DLD1 (cell line): ENCODE measurements around the gene RAD21L1.

Source experiments
- in situ Hi-C: cut with HindIII; loops from 2 replicates; pipeline ENCODE4 v1.10.0; 2017; ENCODE audit warnings: low sequenced_read_pairs

Gene RAD21L1

DNA sequence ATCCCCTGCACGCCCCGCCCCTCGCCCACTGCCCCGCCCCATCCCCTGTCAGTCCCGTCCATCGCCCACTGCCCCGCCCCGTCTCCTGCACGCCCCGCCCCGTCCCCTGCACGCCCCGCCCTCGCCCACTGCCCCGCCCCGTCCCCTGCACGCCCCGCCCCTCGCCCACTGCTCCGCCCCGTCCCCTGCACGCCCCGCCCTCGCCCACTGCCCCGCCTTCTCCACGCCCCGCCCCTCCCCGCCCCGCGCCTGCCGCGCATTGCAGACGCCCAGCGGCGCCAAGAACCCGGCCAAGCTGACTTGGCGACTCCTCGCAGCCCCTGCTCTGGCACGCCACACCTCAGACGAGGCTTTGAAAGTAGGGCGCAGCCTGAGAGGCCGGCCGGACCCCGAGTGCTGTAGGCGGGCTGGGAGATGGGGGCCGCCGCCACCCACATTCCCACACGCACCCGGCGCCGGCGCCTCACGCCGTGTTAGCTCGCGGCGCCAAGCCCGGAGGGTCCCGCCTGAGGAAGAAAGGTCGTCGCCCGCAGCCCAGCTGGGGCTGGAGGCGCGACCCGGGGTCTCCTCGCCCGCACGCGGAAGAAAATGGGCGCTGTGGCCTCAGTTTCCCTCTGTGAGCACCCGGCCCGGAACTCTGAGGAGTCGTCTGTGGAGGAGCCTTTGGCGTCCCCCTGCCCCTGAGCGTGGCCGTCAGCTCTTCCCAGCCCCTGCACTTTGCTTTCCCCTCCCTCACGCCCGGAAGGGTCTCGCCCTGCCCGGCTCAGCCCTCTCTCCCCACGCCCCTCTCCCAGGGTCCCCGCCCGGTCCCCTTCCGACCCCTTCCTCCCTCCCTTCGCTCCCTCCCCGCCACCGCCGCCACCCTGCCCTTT lies at the start of gene RAD21L1:
Gene RAD21L1, plus strand, starts transcription at position 262 of the 872 bp plus-strand sequence. CDS start 2,410 bp downstream, outside the sequence.
- in situ Hi-C loops = no loop called here

GRCh38 chr20:1177680-1178079 lies 48.2 kb upstream of the RAD21L1 start:
- in situ Hi-C loops = no loop called here

- in situ Hi-C loops = no loop called here
Observed at GRCh38 chr20:1178103-1178502, 47.7 kb upstream of the RAD21L1 start.

GRCh38 chr20:1178623-1179022 lies 47.2 kb upstream of the RAD21L1 start:
- in situ Hi-C loops = no loop called here

- in situ Hi-C loops = no loop called here
Observed at GRCh38 chr20:1180949-1181348, 44.9 kb upstream of the RAD21L1 start.

DNA sequence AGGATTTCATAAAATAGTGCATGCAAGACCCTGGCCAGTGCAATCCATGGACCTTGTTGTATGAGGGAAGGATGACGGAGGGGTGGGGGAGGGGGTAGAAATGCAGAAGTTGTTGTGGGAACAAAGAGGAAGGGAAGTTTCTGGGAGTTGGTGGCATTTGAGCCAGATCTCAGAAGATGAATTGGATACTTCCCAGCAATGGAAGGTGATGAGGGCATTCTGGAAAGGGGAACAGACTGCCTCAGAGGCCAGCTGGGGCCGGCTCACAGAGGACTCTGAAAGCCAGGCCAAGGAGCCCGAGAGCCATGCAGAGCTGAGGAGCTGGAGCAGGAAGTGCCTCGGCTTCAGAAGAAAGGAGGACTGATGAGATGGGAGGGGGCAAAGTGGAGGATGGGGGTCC lies 43.7 kb upstream of the RAD21L1 start:
- in situ Hi-C loops = no loop called here

- in situ Hi-C loops = no loop called here
Observed at GRCh38 chr20:1183153-1183552, 42.7 kb upstream of the RAD21L1 start.

DNA sequence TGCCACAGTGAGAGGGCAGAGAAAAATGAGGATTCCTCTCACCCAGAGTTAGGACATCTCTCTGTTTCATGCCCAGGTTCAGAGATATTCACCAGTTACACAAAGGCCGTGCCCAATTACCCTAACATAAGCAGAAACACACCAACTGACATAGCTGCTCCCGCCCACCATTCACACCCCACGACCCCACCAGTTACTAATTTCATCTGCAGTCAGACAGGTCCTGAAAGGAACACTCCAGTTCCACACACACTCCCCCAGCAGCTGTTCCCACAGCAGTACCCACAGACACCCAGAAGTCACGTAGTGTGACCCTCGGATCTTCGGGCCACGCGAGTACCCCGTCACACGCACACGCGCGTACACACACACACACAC lies 41.6 kb upstream of the RAD21L1 start:
- in situ Hi-C loops = no loop called here

DNA sequence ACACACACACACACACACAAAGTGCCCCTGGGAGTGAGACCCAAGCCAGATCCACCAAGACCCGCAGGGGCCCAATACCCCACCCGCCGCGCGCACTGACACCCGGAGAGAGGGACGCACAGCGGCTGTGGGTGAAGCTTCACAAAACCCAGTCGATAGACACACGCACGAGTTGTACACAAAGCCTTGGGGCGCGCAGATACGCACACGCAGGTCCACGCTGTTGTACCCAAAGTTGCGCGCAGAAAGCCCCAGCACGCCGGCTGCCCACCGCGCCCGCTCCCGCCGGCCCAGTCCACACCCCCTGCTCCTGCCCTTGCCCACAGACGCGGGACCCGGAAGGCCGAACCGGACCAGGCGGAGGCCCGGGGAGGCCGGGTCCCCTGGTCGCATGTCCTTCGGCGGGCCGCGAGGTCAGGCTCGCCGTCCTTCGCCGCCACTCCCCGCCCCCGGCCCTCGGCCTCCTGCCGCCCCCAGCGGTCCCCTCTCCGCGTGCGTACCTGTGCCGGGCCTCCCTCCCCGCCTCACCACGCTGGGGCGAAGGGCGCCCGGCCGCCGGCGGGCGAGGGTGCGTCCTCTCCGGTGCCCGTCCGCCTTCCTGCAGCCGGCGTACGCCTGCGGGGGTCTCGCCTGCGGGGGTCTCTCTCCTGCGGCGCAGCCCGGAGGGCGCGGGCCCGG lies 41.1 kb upstream of the RAD21L1 start, which contains the start of gene TMEM74B:
Gene TMEM74B, minus strand, starts transcription at position 344 of the 678 bp plus-strand sequence. CDS start 1,180 bp downstream, outside the sequence.
- in situ Hi-C loops = no loop called here

DNA sequence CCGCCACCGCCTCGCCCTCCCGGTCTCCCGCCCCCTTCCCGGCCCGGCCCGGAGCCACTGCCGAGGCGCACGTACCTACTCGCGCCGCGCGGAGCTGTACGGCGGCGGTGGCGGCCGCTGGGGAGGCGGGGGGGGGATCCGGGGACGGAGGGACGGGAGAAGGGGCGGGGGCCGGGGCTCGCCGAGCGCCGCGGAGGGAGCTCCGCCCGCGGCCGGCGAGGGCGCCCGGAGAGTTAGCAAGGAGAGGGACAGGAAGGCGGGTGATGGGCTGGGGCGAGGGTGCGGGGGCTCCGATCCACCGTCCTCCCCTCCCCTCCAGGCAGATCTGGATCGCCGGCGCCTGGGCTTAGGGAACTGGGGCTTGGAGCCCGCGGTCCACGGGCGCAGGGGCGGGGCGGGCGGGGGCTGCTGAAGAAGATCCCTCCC lies 40.5 kb upstream of the RAD21L1 start:
- in situ Hi-C loops = no loop called here

- in situ Hi-C loops = no loop called here
Observed at GRCh38 chr20:1185790-1186334, 40.0 kb upstream of the RAD21L1 start.

DNA sequence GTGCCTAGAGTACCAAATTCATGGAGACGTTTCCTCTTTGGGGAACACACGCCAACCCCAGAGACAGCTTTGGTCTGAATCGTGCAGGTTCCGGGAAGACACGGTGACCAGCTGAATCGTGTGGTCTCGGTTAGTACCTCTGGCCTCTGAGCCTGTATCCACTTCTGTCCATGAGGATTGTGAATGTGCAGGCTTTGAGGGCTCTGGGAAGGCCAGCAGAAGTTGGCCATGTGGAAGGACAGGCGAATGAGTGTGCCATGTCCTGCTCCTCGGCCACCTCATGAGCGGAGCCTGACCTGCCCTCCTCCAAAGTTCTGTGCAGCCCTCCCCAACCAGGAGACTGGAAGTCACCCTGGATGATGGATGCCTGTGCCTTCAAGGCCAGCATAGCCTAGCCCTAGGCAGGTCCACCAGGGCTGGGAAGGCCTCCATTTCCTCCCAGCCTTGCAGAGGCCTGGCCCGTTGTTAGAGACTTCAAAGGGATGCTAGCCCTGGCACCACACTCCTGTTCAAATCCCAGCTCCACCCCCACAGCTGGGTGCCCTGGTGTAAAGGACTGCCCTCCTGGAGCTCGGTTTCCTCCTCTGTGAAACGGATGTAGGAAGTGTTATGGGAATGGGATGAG lies 39.4 kb upstream of the RAD21L1 start:
- in situ Hi-C loops = no loop called here

- in situ Hi-C loops = no loop called here
Observed at GRCh38 chr20:1187605-1188171, 38.2 kb upstream of the RAD21L1 start.

GRCh38 chr20:1188347-1188746 lies 37.5 kb upstream of the RAD21L1 start:
- in situ Hi-C loops = no loop called here

DNA sequence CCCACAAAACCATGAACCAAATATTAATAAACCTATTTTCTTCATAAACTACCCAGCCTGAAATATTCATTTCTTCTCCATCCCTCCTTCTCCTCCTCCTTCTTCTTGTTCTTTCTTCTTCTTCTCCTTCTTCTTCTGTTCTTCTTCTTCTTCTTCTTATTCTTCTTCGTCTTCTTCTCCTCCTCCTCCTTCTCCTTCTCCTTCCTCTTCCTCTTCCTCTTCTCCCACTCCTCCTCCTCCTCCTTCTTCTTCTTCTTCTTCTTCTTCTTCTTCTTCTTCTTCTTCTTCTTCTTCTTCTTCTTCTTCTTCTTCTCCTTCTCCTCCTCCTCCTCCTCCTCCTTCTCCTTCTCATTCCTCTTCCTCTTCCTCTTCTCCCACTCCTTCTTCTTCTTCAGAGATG lies 36.0 kb upstream of the RAD21L1 start:
- in situ Hi-C loops = no loop called here

GRCh38 chr20:1190847-1191246 lies 35.0 kb upstream of the RAD21L1 start:
- in situ Hi-C loops = no loop called here

- in situ Hi-C loops = no loop called here
Observed at GRCh38 chr20:1191299-1191698, 34.5 kb upstream of the RAD21L1 start.

DNA sequence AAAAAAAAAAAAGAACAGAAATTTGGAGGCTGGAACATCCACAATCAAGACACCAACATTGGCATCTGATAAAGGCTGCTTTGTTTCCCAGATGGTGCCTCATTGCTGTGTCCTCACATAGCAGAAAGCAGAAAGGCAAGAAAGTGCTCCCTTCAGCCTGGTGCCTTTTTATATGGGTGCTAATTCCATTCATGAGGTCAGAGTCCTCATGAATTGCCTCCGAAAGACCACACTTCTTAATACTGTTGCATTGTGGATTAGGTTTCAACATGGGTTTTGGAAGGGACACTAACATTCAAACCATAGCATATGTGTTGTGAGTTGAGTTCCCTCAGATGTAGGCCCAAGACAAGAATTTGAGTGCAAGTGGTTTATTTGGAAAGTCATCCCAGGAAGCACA lies 30.6 kb upstream of the RAD21L1 start:
- in situ Hi-C loops = no loop called here

DNA sequence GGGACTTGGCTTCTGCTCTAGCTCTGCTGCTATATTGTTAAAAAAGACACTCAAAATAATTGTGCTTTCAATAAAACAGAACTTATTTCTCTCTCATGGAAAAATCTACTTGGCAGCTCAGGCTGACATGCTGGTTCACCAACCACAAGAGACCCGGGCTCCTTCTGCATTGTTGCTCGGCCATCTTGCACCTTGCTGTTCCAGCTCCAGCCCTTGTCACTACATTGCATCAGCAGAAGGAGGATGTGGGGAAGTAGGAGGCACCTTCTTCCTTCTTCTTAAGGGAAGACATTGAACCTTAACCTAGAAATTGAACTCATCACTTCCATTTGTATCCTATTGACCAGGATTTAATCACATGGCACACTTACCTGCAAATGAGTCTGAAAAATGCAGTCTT lies 29.2 kb upstream of the RAD21L1 start:
- in situ Hi-C loops = no loop called here

- in situ Hi-C loops = no loop called here
Observed at GRCh38 chr20:1197801-1198200, 28.0 kb upstream of the RAD21L1 start.

DNA sequence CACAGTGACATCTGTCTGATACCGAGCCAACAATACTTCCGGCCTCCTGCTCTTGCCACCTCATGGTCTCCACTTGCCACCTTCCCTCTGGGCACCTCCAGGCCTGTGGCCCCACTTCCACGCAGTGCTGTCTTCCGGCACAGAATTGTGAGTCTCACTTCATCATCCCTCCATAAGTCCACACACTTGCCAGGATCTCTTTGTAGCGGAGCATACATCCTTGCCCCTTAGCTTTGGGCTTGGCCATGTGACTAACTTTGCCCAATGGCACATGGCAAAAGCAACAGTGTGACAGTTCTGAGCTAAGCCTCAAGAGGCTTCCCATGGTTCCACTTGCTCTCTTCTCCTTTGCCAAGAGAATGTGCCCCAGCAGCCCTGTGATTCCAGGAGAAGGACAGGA lies 27.1 kb upstream of the RAD21L1 start:
- in situ Hi-C loops = no loop called here
